NCI-H748 treated with DMSO at 0.1 percent for 48 hours (cell line): ENCODE results near the gene GRID1.

Source experiments
- DNase-seq: peaks from one replicate; lab custom pipeline; 2025; lab: John Stamatoyannopoulos, UW

Gene GRID1

DNA sequence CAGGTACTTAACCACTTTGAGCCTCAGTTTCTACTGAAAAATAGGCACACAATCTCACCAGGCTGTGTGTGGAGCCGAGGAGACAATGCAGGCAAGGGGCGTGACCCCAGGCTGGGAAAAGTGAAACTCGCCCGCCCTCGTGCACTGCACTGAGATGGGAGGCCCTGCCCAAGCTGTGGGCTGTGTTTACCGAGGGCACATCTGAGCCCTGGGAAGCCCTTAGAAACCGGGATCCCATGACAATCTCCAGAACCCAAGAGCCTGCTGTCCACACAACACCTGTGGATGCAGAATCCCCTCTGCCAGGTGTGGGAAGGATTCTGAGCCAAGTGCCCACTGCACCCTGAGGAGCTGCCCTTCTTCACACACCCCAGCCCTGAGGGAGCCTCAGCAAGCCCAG, 198.3 kb downstream of the GRID1 start:
- DNase-seq, result no peak

GRCh38 chr10:86167762-86168128, 198.8 kb downstream of the GRID1 start:
- no peak for DNase-seq

GRCh38 chr10:86167121-86167761, 199.4 kb downstream of the GRID1 start:
- DNase-seq, result no peak

DNA sequence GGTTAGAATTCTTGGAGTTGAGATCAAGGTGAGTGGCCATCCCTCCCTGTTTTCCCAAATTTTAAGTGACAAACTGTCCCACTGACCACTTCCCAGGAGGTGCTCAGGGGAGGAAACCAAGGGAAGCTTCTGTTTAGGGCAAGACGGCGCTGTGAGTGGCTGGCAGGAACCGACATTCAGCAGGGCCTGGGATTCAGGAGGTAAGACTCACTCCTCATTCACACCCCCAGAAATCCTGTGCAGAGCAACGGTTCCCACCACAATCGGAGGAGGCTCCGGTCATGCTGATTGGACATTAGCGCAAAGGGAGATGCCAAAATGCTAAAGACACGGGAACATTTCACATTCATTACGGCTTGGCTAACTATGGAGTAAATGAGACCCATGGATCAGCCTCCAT, 200.9 kb downstream of the GRID1 start:
- no peak for DNase-seq

GRCh38 chr10:86164960-86165630, 201.5 kb downstream of the GRID1 start:
- no peak for DNase-seq

DNA sequence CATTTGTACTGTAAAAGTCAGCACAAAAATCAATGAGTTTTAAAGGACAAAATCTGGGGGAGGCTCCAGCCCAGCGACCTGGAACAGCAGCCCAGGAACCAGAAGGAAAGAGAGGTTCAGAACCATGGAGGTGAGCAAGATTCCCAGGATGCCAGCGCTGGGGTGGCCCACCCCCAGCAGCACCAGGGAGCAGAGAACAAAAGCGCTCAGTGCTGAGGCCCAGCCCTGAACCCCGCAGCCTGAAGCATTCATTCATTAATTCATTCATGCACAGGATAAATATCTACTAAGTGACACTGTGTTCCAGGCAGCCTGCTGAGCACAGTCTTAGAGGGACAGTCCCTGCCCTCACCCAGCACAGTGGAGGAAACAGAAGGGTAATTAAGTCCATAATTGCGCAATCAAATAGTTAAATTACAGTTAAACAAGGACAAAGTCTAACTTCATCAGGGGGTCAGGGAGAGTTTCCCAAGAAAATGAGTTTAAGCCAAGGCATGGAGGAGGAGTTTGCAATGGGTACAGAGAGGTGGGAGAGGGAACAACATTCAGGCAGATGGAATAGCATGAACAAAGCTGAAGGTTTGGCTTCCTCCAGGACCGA, 202.3 kb downstream of the GRID1 start:
- no peak for DNase-seq

DNA sequence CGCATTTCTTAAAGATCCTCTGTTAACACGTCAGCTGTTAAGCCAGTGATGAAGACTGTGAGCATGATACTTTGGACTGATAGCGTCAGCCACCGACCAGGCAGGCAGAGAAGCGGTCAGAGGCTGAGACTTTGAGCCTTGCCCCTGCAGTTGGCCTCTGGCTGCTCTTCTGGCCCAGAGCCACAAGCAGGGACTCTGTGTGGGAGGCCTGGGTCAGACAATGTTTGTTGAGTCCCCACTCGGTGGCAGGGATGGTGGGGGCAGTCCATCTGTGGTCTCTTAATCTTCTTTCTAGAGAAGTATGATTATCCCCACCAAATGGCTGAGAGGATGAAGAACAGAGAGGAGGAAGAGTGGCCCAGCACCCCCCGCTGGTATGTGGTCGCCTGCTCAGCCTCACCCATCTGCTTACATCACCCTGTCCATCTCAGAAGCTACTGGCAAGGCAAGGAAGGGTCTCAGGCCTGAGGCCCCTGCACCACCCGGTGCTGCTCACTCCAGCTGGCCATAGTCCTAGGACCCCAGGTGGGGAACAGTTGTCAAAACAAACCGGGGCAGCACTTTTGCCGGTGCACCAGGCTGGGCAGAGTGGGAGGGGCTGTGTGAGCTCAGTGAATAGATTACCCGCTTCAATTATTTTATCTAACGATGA, 202.9 kb downstream of the GRID1 start:
- no peak for DNase-seq

DNA sequence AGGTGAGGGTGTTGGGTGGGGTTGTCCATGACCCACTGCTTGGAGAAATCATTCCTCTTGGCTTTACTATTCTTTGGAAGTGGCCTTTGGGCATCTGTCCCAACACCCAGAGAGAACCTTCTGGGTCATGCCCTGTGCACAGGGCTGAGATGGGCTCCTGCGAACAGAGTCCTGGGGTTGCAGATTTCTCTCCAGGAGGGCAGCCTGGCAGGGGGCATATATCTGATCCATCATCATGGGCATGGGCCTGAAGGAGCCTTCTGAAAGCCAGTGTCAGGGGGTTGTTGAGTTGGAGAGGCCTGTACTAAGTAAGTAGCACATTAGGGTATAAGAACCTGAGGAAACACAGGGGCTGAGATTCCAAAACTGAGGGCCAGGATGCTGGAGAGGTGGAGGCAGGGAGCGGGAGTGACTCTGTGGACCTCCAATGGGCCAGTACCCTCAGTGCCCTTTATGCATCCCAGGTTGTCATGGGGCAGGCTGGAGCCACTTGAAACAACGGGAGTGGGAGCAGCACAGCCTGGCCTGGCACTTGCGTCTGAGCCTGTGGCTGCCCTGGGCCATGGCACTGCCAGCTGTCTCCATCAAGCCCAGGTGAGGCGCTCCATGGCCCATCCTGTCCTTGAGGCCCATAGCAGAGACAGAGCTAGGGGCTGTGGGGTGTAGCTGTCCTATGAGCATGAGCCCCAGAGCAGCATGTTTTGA, 203.7 kb downstream of the GRID1 start:
- no peak for DNase-seq

GRCh38 chr10:86162036-86162435, 204.6 kb downstream of the GRID1 start:
- DNase-seq, result no peak

GRCh38 chr10:86160890-86161585, 205.6 kb downstream of the GRID1 start:
- DNase-seq, result no peak

DNA sequence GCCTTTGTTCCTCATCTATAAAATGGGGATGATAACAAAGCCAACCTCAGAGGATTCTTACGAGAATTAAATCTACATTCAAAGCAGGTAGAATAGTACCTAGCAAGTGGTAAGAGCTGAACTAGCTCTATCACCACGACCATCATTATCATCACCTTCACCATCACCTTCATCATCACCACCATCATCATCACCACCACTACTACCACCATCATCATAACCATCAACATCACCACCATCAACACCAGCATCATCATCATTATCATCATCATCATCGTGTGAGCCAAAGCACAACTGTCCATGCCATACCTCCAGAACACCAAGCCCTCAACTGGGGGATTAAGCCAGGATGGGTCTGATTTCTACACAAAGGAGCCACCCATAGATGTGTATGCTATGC, 206.8 kb downstream of the GRID1 start:
- no peak for DNase-seq

DNA sequence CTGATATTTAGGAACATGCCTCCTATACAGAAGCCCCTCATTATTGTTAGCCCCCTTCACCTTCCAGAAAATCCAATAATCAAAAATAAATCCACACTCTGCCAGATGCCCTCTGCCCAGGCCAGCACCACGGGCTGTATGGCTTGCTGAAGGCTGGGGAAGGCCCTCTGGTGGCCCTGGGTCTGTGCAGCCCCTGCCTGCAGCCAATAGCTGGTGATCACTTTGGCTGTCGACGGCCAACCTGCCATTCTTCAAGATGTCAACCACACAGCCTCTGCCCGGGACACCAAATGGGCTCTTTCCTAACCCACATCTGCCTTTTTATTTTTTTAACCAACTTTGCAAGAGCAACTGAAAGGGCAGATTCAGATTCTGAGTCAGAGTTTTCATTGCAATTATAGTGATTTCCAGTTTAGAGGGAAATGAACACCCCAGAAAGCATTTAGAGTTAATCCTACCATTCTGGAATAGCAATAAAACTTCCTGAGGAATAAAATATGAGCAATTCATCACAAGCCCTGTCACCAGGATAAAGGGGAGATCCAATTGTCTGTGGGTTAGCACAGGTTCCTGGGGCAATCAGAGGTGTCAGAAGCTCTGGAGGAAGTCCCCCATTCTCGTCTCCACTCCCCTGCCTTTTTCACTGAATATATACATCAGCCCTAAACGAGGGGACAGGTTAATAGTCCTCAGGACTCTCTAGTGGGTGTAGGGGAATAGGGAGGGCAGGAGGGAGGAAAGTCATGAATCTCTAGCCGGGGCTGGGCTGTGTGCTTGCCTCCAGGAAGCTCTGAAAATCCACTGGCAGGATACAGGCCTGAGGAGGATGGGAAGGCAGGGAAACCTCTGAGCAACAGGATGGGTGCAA, 211.3 kb downstream of the GRID1 start:
- DNase-seq, result no peak

DNA sequence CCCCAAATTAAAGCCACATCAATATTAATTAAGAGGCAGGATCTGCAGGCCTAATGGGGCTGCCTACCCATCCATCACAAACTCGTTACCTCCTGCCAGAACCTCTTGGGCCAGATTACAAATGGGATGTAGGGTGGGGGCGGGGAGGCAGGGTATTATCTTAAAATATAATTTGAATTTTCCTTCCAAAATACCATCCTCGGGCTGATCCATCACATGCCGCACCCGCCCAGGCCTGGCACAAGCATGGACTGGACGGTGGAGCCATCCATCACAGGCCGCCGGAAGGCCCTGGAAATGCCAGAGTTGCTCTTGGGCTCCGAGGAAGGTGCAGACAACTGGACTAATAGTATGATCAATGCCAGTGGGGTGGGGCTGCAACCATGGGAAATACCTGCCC, 212.8 kb downstream of the GRID1 start:
- no peak for DNase-seq

- no peak for DNase-seq
Observed at GRCh38 chr10:86152911-86153310, 213.7 kb downstream of the GRID1 start.

DNA sequence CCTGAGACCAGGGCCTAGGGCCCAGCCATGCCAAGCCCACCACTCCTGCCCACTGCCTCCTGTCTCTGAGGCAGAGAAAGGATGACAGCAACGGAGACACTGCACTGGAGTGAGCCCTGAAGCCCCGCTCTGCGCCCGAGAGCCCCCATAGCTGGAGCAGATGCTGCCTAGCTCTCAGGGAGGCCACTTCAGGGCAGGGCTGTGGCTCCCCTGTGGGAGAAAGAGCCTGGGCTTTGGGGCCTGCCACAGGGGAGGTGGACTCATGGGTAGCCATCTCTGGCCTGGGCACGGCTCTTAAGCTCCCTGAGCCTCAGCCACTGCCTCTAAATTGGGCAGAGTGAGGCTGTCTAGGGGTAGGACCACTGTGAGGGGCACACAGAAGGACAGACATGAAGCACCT, 214.2 kb downstream of the GRID1 start:
- DNase-seq, result no peak

GRCh38 chr10:86151613-86152012, 215.0 kb downstream of the GRID1 start:
- DNase-seq, result no peak

DNA sequence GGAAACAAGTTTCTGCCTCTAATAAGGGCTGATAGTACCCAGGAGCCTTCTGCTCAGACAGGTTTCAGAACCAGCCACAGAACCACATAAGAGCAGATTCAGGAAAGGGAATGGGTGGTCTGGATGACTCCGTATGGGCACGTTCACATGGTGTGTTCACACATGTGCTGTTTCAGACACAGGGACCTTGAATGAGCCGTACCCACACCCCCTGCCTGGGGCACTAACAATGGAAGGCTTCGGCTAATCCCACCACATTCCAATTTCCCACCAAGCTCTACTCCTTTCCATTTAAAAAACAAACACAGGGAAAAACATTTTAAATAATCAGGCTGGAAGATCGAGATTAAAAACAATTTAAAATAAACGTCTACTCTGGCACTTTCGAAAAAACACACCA, 217.3 kb downstream of the GRID1 start:
- DNase-seq, result no peak

DNA sequence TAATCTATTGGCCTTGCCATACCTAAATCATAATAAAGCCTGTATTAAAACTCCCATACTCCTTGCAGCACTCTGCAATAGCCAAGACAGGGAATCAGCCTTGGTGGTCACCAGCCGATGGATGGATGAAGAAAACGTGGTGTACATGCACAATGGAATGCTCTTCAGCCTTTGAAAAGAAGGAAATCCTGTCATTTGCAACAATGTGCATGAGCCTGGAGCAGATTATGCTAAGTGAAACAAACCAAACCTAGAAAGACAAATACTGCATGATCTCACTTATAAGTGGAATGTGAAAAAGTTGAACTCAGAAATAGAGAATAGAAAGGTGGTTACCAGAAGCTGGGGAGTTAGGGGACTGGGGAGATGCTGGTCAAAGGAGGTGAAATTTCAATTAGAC, 218.5 kb downstream of the GRID1 start:
- DNase-seq, result no peak

- DNase-seq, result no peak
Observed at GRCh38 chr10:86144301-86144700, 222.3 kb downstream of the GRID1 start.

DNA sequence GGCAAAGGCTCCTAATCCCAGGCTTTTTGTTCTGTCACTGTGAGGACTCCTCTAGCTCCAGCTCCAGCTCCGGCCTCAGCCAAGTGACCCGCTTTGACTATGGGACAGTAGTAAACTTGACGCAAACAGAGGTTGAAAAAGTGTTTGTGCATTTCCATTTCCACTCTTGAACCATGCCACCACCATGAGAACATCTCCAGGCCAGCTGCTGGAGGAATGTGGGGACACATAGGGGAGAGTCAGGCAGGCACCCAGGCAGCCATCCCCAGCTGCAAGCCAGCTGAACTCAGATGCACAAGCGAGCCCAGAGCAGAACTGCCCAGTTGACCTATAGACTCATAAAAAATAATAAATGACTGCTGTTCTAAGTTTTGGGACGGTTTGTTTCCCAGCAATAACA, 224.7 kb downstream of the GRID1 start:
- no peak for DNase-seq

DNA sequence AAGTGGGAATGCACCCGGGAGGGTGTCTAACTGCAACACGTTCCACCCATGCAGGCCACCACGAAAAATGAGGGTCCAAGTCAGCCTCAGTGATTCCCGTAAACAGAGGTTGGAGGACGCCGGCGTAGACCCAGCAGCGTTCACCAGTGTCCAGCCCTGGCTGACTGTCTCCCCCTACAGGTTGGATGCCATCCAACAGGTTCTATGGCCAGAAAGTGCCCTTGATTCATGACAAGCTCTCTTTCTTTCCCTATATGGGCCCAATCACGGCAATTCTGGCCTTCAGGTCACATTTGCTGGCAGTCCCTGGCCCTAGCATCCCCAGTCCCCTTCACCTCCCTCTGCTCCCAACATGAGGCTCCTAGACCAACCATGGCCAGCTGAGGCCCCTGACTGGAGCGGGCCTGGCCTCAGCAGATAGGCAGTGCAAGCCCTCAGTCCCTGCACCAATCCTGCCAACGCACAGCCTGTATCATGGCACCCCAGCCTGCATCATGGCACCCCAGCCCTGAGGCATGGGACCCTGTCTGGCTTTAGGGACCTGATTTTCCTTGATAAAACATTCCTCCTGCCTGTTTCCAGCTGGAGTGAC, 227.4 kb downstream of the GRID1 start:
- no peak for DNase-seq
